Breast epithelium (tissue), 3 donors: ENCODE results near the gene CLCNKA.

Experiments used
- POLR2A ChIP-seq: fragments of 450-650 bp; IDR thresholded peaks from one replicate; pipeline ENCODE4 v1.6.1; 2016; ENCODE audit warnings: antibody characterized with exemption, mild to moderate bottlenecking, moderate library complexity
- POLR2AphosphoS5 ChIP-seq, 3 donors: sonication (generic); formaldehyde crosslinking; IDR thresholded peaks; one replicate each; pipeline ENCODE4 v1.6.1; 2017; ENCODE audit warnings: antibody characterized with exemption in 3 of 3
- TF ChIP-seq, protein P1 (sequence below), 3 donors: fragments of 450-650 bp; IDR thresholded peaks; one replicate each; pipeline ENCODE4 v1.5.1; 2016 to 2017; ENCODE audit warnings: antibody characterized with exemption in 3 of 3, mild to moderate bottlenecking in 3 of 3, moderate library complexity in 3 of 3

DNA sequence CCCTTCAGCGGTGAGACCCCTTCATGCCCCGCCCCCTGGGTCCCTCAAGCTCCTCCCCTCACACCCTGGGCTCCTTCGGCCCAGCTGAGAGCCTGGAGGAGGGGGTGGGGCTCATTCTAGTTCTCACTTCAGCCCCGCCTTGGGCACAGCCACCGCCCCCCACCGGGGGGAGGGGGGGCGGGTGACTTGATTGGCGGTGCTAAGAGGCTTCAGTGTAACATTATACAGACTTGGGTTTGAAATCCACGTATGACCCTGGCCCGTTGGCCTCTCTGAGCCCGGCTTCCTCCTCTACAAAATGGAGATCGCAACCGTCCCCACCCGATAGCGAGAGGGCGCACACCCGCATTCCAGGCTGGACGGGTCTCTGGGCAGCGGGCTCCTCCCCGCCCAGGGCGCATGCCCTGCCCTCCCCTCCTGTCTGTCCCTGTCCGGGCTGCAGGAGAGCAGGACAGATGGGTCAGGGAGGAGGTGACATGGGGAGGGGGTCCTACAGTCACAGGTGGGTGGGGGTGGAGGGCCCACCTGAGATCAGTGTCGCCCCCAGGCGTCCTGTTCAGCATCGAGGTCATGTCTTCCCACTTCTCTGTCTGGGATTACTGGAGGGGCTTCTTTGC is 26.8 kb downstream of the CLCNKA start:
- TF ChIP-seq, protein P1, sequence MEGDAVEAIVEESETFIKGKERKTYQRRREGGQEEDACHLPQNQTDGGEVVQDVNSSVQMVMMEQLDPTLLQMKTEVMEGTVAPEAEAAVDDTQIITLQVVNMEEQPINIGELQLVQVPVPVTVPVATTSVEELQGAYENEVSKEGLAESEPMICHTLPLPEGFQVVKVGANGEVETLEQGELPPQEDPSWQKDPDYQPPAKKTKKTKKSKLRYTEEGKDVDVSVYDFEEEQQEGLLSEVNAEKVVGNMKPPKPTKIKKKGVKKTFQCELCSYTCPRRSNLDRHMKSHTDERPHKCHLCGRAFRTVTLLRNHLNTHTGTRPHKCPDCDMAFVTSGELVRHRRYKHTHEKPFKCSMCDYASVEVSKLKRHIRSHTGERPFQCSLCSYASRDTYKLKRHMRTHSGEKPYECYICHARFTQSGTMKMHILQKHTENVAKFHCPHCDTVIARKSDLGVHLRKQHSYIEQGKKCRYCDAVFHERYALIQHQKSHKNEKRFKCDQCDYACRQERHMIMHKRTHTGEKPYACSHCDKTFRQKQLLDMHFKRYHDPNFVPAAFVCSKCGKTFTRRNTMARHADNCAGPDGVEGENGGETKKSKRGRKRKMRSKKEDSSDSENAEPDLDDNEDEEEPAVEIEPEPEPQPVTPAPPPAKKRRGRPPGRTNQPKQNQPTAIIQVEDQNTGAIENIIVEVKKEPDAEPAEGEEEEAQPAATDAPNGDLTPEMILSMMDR (IDR thresholded peaks at IDR 0.05) = no peak
- TF ChIP-seq POLR2A = no peak
- no peak for TF ChIP-seq POLR2AphosphoS5 (IDR thresholded peaks at IDR 0.05)
